HepG2 (cell line): Measurements from ENCODE around the gene RHOT2. TPM values are rescaled to one million over a fixed set of nuclear protein-coding genes. Genes with fewer than 3 reads are reported as not detected.

Source experiments
- IRF2 ChIP-seq: IDR thresholded peaks from 2 replicates; pipeline ENCODE4 v1.6.1; 2018; ENCODE audit warnings: missing genetic modification reagents, missing compliant biosample characterization
- MBD4 ChIP-seq: IDR thresholded peaks from 2 replicates; pipeline ENCODE4 v1.6.1; 2012; ENCODE audit warnings: low read length, inconsistent platforms, borderline replicate concordance
- NAIF1 ChIP-seq: sonication (generic); formaldehyde crosslinking; IDR thresholded peaks from 2 replicates; pipeline ENCODE4 v1.5.0; 2020; ENCODE audit warnings: mild to moderate bottlenecking, missing genetic modification reagents, borderline replicate concordance
- PLRG1 ChIP-seq: fragments of 450-650 bp; conservative IDR thresholded peaks from 2 replicates; pipeline ENCODE4 v1.6.1; 2016
- SSRP1 ChIP-seq: IDR thresholded peaks from 2 replicates; pipeline ENCODE4 v1.6.1; 2016; ENCODE audit warnings: control low read depth
- TAF15 ChIP-seq: fragments of 200-400 bp; formaldehyde crosslinking; IDR thresholded peaks from one replicate; pipeline ENCODE4 v1.6.1; 2018; ENCODE audit warnings: mild to moderate bottlenecking, low read depth, low read length; ENCODE audit not compliant: poor library complexity, severe bottlenecking
- ZNF775 ChIP-seq: sonication (generic); formaldehyde crosslinking; IDR thresholded peaks from 2 replicates; pipeline ENCODE4 v1.4.0; 2020; ENCODE audit warnings: missing genetic modification reagents, mild to moderate bottlenecking, moderate library complexity, borderline replicate concordance
- ZNF83 ChIP-seq: sonication (generic); formaldehyde crosslinking; IDR thresholded peaks from 2 replicates; pipeline ENCODE4 v1.4.0; 2020; ENCODE audit warnings: missing genetic modification reagents, mild to moderate bottlenecking, borderline replicate concordance
- polyA plus RNA-seq, 8 experiments: library from polyadenylated mRNA; depleted of rRNA in 3 of 8; stranded (reverse) in 7 of 8; unstranded in 1 of 8; fragments of >200 nt; fragmentation: Illumina TruSeq in 4 of 8; extraction: Trizol in 4 of 8; gene quantifications; 2 replicates each; pipeline versions ENCODE4 v1.2.1 to v1.2.3, GENCODE V29; 2011 to 2016; ENCODE audit warnings: low read depth in 4 of 8, missing spikeins in 1 of 8, mixed read lengths in 1 of 8; ENCODE audit not compliant: insufficient read depth in 1 of 8
- total RNA-seq, 5 experiments: library from RNA; depleted of rRNA; stranded (reverse); fragments of >200 nt; fragmentation: Illumina TruSeq; extraction: Trizol; gene quantifications; 2 replicates each; pipeline ENCODE4 v1.2.3, GENCODE V29; 2016; ENCODE audit warnings: low read depth in 1 of 5
- TF ChIP-seq, protein P1 (sequence below): IDR thresholded peaks from 2 replicates; pipeline ENCODE4 v1.6.1; 2016; ENCODE audit warnings: mild to moderate bottlenecking
- TF ChIP-seq, protein P2 (sequence below): sonication (generic); formaldehyde crosslinking; IDR thresholded peaks from 2 replicates; pipeline ENCODE4 v1.4.0; 2020; ENCODE audit warnings: low read depth, mild to moderate bottlenecking, missing genetic modification reagents
- TF ChIP-seq, protein P3 (sequence below), 2 experiments: fragments of 450-650 bp in 1 of 2; sonication (generic) in 1 of 2; formaldehyde crosslinking; IDR thresholded peaks; 2 replicates each; pipeline versions ENCODE4 v1.5.0 to v1.8.0; 2020 to 2022; ENCODE audit warnings: mild to moderate bottlenecking in 1 of 2, missing genetic modification reagents in 1 of 2
- TF ChIP-seq, protein P4 (sequence below): sonication (generic); formaldehyde crosslinking; IDR thresholded peaks from 2 replicates; pipeline ENCODE4 v1.4.0; 2020; ENCODE audit warnings: missing genetic modification reagents
- TF ChIP-seq, protein P5 (sequence below): sonication (generic); formaldehyde crosslinking; IDR thresholded peaks from 2 replicates; pipeline ENCODE4 v1.8.0; 2022; ENCODE audit warnings: missing genetic modification reagents, mild to moderate bottlenecking, borderline replicate concordance
- TF ChIP-seq, protein P6 (sequence below): sonication (generic); formaldehyde crosslinking; IDR thresholded peaks from 2 replicates; pipeline ENCODE4 v1.9.0; 2021; ENCODE audit warnings: missing genetic modification reagents, borderline replicate concordance
- TF ChIP-seq, protein P7 (sequence below): sonication (generic); formaldehyde crosslinking; conservative IDR thresholded peaks from 2 replicates; pipeline ENCODE4 v1.4.0; 2020; ENCODE audit warnings: missing genetic modification reagents
- TF ChIP-seq, protein P8 (sequence below): IDR thresholded peaks from 2 replicates; pipeline ENCODE4 v1.6.1; 2016; ENCODE audit warnings: missing compliant biosample characterization, missing genetic modification reagents, borderline replicate concordance

RHOT2 gene
- total and polyA plus RNA-seq, 2 of the 13 experiments (the other 11 are each of a cell fraction or from before 2014, with no cell fraction given): 63.6 to 76.9 TPM

DNA sequence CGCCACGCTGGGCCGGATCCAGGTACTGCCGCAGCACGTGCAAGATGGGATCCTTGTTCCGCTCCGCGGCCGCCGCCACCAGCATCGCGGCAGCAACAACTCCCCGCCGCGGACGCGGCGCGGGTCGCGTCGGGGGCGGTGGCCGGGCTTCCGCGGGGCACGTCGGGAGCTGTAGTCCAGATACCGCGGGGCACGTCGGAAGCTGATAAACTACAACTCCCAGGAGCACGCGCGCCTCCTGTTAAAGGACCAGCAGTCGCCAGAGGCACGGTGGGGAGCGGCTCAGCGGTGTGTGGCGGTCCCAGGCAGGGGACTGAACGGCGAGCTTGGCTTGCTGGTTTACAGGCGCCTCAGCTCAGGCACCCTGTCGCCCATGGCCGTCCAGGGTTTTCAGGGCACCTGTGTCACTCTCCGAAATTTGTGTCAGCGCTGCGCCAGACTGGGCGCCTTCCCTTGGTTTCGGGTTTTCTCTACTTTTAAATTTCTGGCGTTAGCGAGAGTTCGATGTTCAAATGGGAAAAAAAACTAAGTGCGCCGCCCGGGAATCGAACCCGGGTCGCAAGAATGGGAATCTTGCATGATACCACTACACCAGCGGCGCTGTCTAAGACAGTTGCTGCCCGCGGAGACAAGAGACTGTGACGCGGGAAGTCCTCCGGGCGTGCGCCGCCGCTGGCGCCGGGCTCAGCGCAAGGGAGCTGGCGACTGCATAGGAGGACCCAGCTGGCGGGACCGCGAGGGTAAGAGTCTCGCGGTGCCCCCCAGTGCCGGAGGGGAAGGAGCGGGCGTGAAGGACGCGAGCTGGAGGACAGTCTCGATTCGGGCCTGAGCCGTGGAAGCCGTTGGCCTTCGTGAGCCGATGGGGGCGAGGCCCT, 31.5 kb upstream of the RHOT2 start, which contains the start of gene METTL26 (continued):
- peak; percentile 88 for TF ChIP-seq IRF2 (CRISPR knock-in tag)
- no peak for TF ChIP-seq ZNF83 (CRISPR knock-in tag)
- TF ChIP-seq TAF15: no peak
- TF ChIP-seq, protein P1, sequence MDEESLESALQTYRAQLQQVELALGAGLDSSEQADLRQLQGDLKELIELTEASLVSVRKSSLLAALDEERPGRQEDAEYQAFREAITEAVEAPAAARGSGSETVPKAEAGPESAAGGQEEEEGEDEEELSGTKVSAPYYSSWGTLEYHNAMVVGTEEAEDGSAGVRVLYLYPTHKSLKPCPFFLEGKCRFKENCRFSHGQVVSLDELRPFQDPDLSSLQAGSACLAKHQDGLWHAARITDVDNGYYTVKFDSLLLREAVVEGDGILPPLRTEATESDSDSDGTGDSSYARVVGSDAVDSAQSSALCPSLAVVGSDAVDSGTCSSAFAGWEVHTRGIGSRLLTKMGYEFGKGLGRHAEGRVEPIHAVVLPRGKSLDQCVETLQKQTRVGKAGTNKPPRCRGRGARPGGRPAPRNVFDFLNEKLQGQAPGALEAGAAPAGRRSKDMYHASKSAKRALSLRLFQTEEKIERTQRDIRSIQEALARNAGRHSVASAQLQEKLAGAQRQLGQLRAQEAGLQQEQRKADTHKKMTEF: peak; percentile 73
- TF ChIP-seq, protein P2, sequence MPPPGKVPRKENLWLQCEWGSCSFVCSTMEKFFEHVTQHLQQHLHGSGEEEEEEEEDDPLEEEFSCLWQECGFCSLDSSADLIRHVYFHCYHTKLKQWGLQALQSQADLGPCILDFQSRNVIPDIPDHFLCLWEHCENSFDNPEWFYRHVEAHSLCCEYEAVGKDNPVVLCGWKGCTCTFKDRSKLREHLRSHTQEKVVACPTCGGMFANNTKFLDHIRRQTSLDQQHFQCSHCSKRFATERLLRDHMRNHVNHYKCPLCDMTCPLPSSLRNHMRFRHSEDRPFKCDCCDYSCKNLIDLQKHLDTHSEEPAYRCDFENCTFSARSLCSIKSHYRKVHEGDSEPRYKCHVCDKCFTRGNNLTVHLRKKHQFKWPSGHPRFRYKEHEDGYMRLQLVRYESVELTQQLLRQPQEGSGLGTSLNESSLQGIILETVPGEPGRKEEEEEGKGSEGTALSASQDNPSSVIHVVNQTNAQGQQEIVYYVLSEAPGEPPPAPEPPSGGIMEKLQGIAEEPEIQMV (CRISPR knock-in tag): peak; percentile 99
- no peak for TF ChIP-seq PLRG1
- TF ChIP-seq, protein P3, sequence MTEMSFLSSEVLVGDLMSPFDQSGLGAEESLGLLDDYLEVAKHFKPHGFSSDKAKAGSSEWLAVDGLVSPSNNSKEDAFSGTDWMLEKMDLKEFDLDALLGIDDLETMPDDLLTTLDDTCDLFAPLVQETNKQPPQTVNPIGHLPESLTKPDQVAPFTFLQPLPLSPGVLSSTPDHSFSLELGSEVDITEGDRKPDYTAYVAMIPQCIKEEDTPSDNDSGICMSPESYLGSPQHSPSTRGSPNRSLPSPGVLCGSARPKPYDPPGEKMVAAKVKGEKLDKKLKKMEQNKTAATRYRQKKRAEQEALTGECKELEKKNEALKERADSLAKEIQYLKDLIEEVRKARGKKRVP (CRISPR knock-in tag; IDR thresholded peaks at IDR 0.05): peak in 1 of 2 experiments; percentile 73; a peak in 1 of 4 replicates
- TF ChIP-seq, protein P4, sequence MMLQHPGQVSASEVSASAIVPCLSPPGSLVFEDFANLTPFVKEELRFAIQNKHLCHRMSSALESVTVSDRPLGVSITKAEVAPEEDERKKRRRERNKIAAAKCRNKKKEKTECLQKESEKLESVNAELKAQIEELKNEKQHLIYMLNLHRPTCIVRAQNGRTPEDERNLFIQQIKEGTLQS (CRISPR knock-in tag): 0 out of 2 replicates have a peak, but pooled peaks have one; percentile 13
- peak; percentile 85; the same call in 1 of the 2 replicates for TF ChIP-seq NAIF1
- TF ChIP-seq ZNF775 (CRISPR knock-in tag): peak; percentile 27; the same call in 1 of the 2 replicates
- TF ChIP-seq SSRP1: peak; percentile 94; the same call in 1 of the 2 replicates
- no peak for TF ChIP-seq MBD4
- TF ChIP-seq, protein P5, sequence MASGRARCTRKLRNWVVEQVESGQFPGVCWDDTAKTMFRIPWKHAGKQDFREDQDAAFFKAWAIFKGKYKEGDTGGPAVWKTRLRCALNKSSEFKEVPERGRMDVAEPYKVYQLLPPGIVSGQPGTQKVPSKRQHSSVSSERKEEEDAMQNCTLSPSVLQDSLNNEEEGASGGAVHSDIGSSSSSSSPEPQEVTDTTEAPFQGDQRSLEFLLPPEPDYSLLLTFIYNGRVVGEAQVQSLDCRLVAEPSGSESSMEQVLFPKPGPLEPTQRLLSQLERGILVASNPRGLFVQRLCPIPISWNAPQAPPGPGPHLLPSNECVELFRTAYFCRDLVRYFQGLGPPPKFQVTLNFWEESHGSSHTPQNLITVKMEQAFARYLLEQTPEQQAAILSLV (CRISPR knock-in tag): peak; percentile 73; the same call in 1 of the 2 replicates
- TF ChIP-seq, protein P6, sequence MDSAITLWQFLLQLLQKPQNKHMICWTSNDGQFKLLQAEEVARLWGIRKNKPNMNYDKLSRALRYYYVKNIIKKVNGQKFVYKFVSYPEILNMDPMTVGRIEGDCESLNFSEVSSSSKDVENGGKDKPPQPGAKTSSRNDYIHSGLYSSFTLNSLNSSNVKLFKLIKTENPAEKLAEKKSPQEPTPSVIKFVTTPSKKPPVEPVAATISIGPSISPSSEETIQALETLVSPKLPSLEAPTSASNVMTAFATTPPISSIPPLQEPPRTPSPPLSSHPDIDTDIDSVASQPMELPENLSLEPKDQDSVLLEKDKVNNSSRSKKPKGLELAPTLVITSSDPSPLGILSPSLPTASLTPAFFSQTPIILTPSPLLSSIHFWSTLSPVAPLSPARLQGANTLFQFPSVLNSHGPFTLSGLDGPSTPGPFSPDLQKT (CRISPR knock-in tag): no peak
- TF ChIP-seq, protein P7, sequence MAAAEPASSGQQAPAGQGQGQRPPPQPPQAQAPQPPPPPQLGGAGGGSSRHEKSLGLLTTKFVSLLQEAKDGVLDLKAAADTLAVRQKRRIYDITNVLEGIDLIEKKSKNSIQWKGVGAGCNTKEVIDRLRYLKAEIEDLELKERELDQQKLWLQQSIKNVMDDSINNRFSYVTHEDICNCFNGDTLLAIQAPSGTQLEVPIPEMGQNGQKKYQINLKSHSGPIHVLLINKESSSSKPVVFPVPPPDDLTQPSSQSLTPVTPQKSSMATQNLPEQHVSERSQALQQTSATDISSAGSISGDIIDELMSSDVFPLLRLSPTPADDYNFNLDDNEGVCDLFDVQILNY (CRISPR knock-in tag): peak; percentile 76; the same call in 1 of the 2 replicates
- TF ChIP-seq, protein P8, sequence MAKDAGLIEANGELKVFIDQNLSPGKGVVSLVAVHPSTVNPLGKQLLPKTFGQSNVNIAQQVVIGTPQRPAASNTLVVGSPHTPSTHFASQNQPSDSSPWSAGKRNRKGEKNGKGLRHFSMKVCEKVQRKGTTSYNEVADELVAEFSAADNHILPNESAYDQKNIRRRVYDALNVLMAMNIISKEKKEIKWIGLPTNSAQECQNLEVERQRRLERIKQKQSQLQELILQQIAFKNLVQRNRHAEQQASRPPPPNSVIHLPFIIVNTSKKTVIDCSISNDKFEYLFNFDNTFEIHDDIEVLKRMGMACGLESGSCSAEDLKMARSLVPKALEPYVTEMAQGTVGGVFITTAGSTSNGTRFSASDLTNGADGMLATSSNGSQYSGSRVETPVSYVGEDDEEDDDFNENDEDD: peak; percentile 87
